ENCODE results near the gene KASH5. TPM values are rescaled to one million over a fixed set of nuclear protein-coding genes. Genes with fewer than 3 reads are reported as not detected.

Gene KASH5
- total and polyA plus RNA-seq, 2 of the 13 experiments (the other 11 are each of a cell fraction or from before 2014, with no cell fraction given): not detected

- WGBS (ENCODE audit: low lambda C conversion rate): 5% methylated on average over 6 of the region's 6 CpGs
- Histone ChIP-seq H3K4me2 (ENCODE audit: low read depth, low read length) (no peak overlapping the region), H3K4me1 (ENCODE audit: insufficient read depth, low read length) (peaks cover 17% of the 10 kb centered on the region), H3K9me3 (ENCODE audit: low read length) (no peaks in the 10 kb centered on the region), H3K79me2 (ENCODE audit: insufficient read depth, low read length) (no peaks in the 10 kb centered on the region), H4K20me1 (ENCODE audit: insufficient read depth, low read length) (peaks cover 5% of the 10 kb centered on the region; the same call in 1 of the 2 replicates), H3K4me3 (replicated peaks in 1 of 3; ENCODE audit: insufficient read depth in 1 of 3, low read depth in 2 of 3, low read length in 3 of 3) (no peak overlapping the region), H3K27ac (ENCODE audit: extremely low read length, insufficient read depth, low read length) (no peak overlapping the region), H3K36me3 (replicated peaks in 1 of 2; ENCODE audit: control insufficient read depth in 1 of 2, insufficient read depth in 2 of 2, low read length in 2 of 2) (no peaks in the 10 kb centered on the region), H3K27me3 (ENCODE audit: control insufficient read depth in 1 of 2, insufficient read depth in 2 of 2, low read length in 2 of 2) (peaks cover 8 to 71% of the 10 kb centered on the region in 2 experiments), H2AFZ (ENCODE audit: low read length) (no peak overlapping the region), H3K9ac (ENCODE audit: insufficient read depth, low read depth, low read length) (no peak overlapping the region)
- FAIRE-seq (no peak), ATAC-seq (no peak), DNase-seq (ENCODE audit: low spot score) (no peak)
- POLR2A ChIA-PET: interaction anchor here (2.0 kb wide), 1 partner anchor 13 kb away, joined by 8 read pairs; the partner anchor contains the start of gene ALDH16A1
- BruUV-seq (replicated peaks): no TSS peak
- in situ Hi-C loops (cut with HindIII; ENCODE audit: extremely low pct_ligation_motif_present, low pct_unique_long_range_greater_than_20kb): no loop called here
- intact Hi-C loops (cut with micrococcal nuclease; ENCODE audit: unreplicated experiment): no loop called here
- TF ChIP-seq TRAFD1 (CRISPR knock-in tag; IDR thresholded peaks at IDR 0.05; ENCODE audit: borderline replicate concordance): no peak
- TF ChIP-seq AHR (CRISPR knock-in tag; IDR thresholded peaks at IDR 0.05): no peak
- TF ChIP-seq GTF2F1 (IDR thresholded peaks at IDR 0.05; ENCODE audit: low read length): no peak
- no peak for TF ChIP-seq ZNF572 (CRISPR knock-in tag; IDR thresholded peaks at IDR 0.05)
- TF ChIP-seq SNAPC2 (CRISPR knock-in tag; IDR thresholded peaks at IDR 0.05): no peak
- no peak for TF ChIP-seq NR2C2 (CRISPR knock-in tag; IDR thresholded peaks at IDR 0.05; ENCODE audit: borderline replicate concordance)
- TF ChIP-seq ZNF709 (CRISPR knock-in tag; IDR thresholded peaks at IDR 0.05): no peak
- TF ChIP-seq RARA (CRISPR knock-in tag; IDR thresholded peaks at IDR 0.05): no peak
- no peak for TF ChIP-seq FOXA1 (IDR thresholded peaks at IDR 0.05)
- TF ChIP-seq FOXA1 (CRISPR knock-in tag; IDR thresholded peaks at IDR 0.05): no peak
- TF ChIP-seq TEAD2 (CRISPR knock-in tag; IDR thresholded peaks at IDR 0.05): no peak
- no peak for TF ChIP-seq MBNL3 (CRISPR knock-in tag; conservative IDR thresholded peaks at IDR 0.05)
- no peak for TF ChIP-seq SUZ12 (IDR thresholded peaks at IDR 0.05; ENCODE audit: low read depth, low read length)
- CTCF ChIA-PET (ENCODE audit: low intra/inter-chr PET ratio, low total read pairs): no interaction called here
These were observed 51.8 kb downstream of the KASH5 start for GRCh38 chr19:49439836-49440235.

Measured in HepG2 (cell line).